Kidney (tissue), 14 donors: ENCODE data around the gene AMIGO2. TPM values are rescaled to one million over a fixed set of nuclear protein-coding genes. Genes with fewer than 3 reads are reported as not detected.
A peak's percentile ranks its signal among the peaks of the same experiment; 100 is the strongest.

Source experiments
- DNase-seq, 5 donors: peaks; one replicate each; pipeline ENCODE4 v3.0.0-alpha.2; 2013 to 2020
- FAIRE-seq: peaks from 2 replicates; lab custom pipeline; 2012; peaks lifted over from hg19 to GRCh38; lab: Jason Lieb, UNC
- H3K27ac ChIP-seq, 2 donors: one replicate each; pipeline ENCODE4 v1.7.0; 2013; ENCODE audit warnings: low read depth in 2 of 2, low read length in 2 of 2, inconsistent platforms in 1 of 2
- H3K27me3 ChIP-seq: one replicate; pipeline ENCODE4 v1.7.1; 2013; ENCODE audit warnings: low read length, inconsistent platforms; ENCODE audit not compliant: control insufficient read depth, insufficient read depth
- H3K36me3 ChIP-seq, 3 donors: one replicate each; pipeline versions ENCODE4 v1.7.0 to v1.7.1; 2013; ENCODE audit warnings: low read length in 3 of 3, control low read depth in 1 of 3, inconsistent platforms in 1 of 3; ENCODE audit not compliant: insufficient read depth in 3 of 3, control insufficient read depth in 2 of 3
- H3K4me1 ChIP-seq, 3 donors: one replicate each; pipeline versions ENCODE4 v1.7.0 to v1.7.1; 2013; ENCODE audit warnings: low read length in 3 of 3, inconsistent platforms in 1 of 3, low read depth in 1 of 3; ENCODE audit not compliant: control insufficient read depth in 2 of 3, insufficient read depth in 2 of 3
- H3K4me3 ChIP-seq, 3 donors: one replicate each; pipeline versions ENCODE4 v1.7.0 to v1.8.1; 2013; ENCODE audit warnings: low read length in 3 of 3, control low read depth in 1 of 3, inconsistent platforms in 1 of 3
- H3K9ac ChIP-seq, 3 donors: one replicate each; pipeline versions ENCODE4 v1.7.0 to v1.7.1; 2013; ENCODE audit warnings: low read length in 3 of 3, control low read depth in 1 of 3, inconsistent platforms in 1 of 3
- H3K9me3 ChIP-seq, 3 donors: one replicate each; pipeline versions ENCODE4 v1.7.0 to v1.7.1; 2013; ENCODE audit warnings: low read length in 3 of 3, control low read depth in 1 of 3, inconsistent platforms in 1 of 3; ENCODE audit not compliant: control insufficient read depth in 2 of 3, insufficient read depth in 1 of 3
- CTCF ChIP-seq: IDR thresholded peaks from 3 replicates; pipeline ENCODE4 v1.5.1; 2012; ENCODE audit warnings: mild to moderate bottlenecking, moderate library complexity, borderline replicate concordance; ENCODE audit not compliant: insufficient read depth; ENCODE audit errors: extremely low read depth
- intact Hi-C: fragments of 100-400 bp; cut with DNase I; formaldehyde crosslinking; loops from one replicate; pipeline ENCODE4 v1.11.1; 2022
- polyA plus RNA-seq: library from polyadenylated mRNA; stranded (reverse); fragments of 350-450 nt; fragmentation: Illumina TruSeq; extraction: RNeasy Lipid Tissue Mini Kit (QIAGEN cat#74804); gene quantifications from one replicate; pipeline ENCODE4 v1.2.3, GENCODE V29; 2014; ENCODE audit warnings: low read depth, low replicate concordance; ENCODE audit not compliant: insufficient read depth
- total RNA-seq: library from RNA; stranded (reverse); fragmentation: NEBNext Ultra II Directional; extraction: Animal tissue kit (Norgen Biotek cat#: 25700); gene quantifications from one replicate; pipeline ENCODE4 v1.2.1, GENCODE V29; 2021
- donor health status: control.
- donor health status: control.
- donor health status: control.
- donor health status: control.
- donor health status: control.
- donor health status: DM: yes; HTN: yes; CAD: no.
- donor health status: Normal renal cell carcinoma (clear cell type).

The AMIGO2 gene
- total and polyA plus RNA-seq, 2 donors from 2014 or later, result 8.7 to 12.2 TPM

- Histone ChIP-seq H3K36me3 (no peaks in the 10 kb centered on the region), H3K9me3 (no peaks in the 10 kb centered on the region), H3K9ac (no peak overlapping the region), H3K27me3 (no peaks in the 10 kb centered on the region), H3K27ac (no peak overlapping the region), H3K4me1 (peaks cover 0 to 10% (median 5%) of the 10 kb centered on the region in 3 donors), H3K4me3 (no peak overlapping the region)
- FAIRE-seq, result no peak
- TF ChIP-seq CTCF, result no peak
- intact Hi-C loops, result loop anchor here (10.0 kb wide), 2 partner anchors 271 to 651 kb away; no protein-coding TSS in a partner anchor
- DNase-seq, result no peak
Measured at GRCh38 chr12:47033789-47034555, 45.8 kb downstream of the AMIGO2 start.

DNA sequence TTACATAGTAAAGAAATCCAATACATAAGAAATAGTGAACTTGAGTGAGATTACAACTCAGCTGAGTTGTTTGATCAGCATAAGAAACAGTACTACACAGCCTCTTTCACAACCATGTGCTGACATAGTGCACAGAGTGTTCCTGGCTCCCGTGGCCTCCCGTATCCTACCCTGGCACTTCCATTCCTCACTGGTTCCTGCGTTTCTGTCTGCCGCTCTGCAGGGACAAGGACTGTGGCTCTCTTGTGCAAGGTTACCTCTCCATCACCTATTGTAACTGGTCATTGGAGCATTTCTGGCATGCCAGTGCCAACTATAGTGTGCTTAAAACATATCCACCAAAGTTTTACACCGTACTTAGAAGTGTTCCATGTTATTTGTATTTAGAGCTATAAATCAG, 46.7 kb downstream of the AMIGO2 start:
- H3K4me3 ChIP-seq, result no peak overlapping the region
- H3K9ac ChIP-seq, result peak overlapping the region in 1 of 3 donors; percentile 22
- H3K27me3 ChIP-seq, result no peaks in the 10 kb centered on the region
- H3K27ac ChIP-seq, result no peak overlapping the region
- peaks cover 0 to 8% (median 5%) of the 10 kb centered on the region in 3 donors for H3K4me1 ChIP-seq
- H3K9me3 ChIP-seq, result no peaks in the 10 kb centered on the region
- intact Hi-C loops, result loop anchor here (10.0 kb wide), 2 partner anchors 272 to 652 kb away; no protein-coding TSS in a partner anchor
- FAIRE-seq (no peak), DNase-seq (peak in 1 of 5 donors; percentile 61)
- H3K36me3 ChIP-seq, result no peaks in the 10 kb centered on the region
- TF ChIP-seq CTCF, result no peak

DNA sequence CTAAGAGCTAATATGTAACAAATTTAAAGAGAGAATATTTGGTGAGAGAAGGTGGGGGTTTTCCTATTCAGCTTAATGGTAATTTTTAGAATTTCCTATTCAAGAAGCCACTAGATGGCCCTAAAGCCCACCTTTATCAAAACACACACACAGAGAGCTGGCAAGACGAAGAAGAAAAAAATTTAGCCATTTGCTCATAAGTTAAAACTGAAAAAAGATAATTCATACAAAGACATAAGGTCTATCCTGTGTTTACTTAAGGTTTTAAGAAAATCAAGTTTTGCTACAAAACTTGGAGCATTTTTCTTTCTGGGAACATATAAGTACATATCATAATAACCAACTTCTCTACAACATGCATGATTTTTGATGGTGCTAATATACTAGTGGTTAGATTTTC, 47.1 kb downstream of the AMIGO2 start:
- Histone ChIP-seq H3K9me3 (no peaks in the 10 kb centered on the region), H3K27ac (no peak overlapping the region), H3K4me1 (peaks cover 0 to 8% (median 5%) of the 10 kb centered on the region in 3 donors), H3K9ac (peak overlapping the region in 1 of 3 donors; percentile 22), H3K36me3 (no peaks in the 10 kb centered on the region), H3K4me3 (no peak overlapping the region), H3K27me3 (no peaks in the 10 kb centered on the region)
- TF ChIP-seq CTCF, result peak; percentile 59
- FAIRE-seq (peak; percentile 92), DNase-seq (peak in 2 of 5 donors; percentile 76)
- intact Hi-C loops, result loop anchor here (10.0 kb wide), 2 partner anchors 272 to 652 kb away; no protein-coding TSS in a partner anchor
